Retina (tissue), 1 donor: Measurements from ENCODE around the gene MEGF11.
"Not testable (repeated sequence)": the region's sequence is repeated elsewhere in the genome, so short reads cannot be mapped to it uniquely, and the experiment has no call there.

Experiments used
- DNase-seq: peaks from one replicate; pipeline ENCODE4 v3.0.0-alpha.2; 2016

MEGF11 gene

GRCh38 chr15:65987100-65987499, 266.4 kb downstream of the MEGF11 start:
- no peak for DNase-seq

DNA sequence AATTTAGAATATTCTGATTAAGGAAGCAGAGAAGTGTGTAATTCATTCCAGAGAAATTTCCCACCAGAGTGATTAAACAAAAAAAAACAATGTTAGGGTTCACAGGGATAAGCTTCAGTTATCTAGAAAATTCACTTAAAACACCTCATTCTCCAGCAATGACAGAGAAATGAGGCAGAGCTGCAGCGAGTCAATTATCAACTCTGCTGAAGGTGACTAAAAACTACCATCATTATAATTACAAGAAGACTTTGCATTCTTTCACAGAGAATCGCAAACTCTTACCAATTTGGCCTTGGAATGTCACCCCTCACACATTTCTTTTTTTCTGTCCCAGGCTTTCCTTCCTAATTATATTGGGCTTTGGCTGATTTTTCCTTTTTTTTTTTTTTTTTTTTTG, 267.1 kb downstream of the MEGF11 start:
- DNase-seq = no peak

GRCh38 chr15:65985387-65985786, 268.2 kb downstream of the MEGF11 start:
- no peak for DNase-seq

DNA sequence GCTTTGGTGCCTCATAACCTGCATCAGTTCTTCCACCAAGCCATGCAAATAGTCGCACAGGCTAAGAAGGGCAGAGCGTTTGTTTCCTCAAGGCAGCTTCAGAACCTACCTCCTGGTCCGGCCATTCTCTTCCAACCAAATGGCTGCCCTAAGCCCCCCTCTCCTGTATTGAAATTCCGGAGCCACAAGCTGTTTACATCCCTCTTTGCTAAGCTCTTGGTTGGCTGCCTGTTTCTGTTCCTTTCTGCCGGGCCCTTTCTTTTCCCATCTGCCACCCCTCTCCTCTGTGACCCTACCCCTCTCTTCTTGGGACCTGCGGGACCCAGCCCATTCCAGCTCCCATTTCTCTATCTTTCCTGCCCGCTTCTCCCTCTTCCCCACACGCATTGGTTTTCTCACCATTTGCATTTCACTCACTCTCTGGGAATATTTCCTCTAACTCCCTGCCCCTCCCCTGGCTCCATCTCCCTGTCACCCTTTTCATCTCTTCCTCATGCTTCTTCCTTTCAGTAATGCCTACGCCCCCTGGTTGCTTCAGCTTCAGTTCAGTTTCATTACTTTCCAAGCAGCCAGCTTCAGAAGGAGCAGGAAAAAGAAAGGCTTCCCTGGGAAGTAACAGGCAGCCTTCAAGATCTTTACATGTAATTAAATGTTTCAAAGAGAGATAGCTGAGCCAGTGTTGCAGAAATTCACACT, 270.8 kb downstream of the MEGF11 start:
- no peak for DNase-seq

DNA sequence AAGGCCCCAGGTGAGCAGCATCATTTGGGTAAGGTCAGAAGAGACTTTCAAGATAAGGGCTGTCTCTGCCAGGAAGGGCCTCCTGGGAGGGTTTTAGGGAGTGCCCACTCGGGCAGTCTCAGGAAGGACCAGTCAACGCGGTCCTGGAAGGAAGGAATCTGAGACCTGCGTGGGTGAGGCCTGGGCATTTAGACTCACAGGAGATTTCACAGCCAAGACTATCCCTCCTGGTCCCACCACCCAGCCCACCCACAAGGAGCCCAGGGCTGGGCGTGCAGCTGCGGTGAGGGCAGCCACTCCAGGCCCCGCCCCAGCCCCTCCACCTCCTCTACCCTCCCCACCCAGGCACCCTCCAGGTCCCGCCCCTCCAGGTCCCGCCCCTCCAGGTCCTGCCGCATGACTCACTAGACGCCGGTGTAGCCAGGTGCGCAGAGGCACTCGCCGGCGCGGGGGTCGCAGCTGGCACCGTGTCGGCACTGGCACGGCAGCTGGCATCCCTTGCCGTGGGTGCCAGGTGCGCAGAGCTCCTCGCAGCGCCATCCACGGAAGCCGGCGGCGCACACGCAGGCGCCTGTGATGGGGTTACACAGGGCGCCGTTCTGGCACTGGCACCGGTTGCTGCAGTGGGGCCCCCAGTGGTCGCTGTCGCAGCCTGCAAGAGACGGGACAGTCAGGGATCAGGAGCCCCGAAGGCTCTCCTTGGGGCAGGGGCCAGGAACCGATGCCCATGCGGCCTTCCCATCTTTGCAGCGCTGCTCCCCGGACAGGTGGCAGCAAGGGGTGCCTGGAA, 271.5 kb downstream of the MEGF11 start:
- DNase-seq = peak; percentile 68

GRCh38 chr15:65980824-65981456, 272.6 kb downstream of the MEGF11 start:
- peak; percentile 46 for DNase-seq

- no peak for DNase-seq
Observed at GRCh38 chr15:65979837-65980236, 273.7 kb downstream of the MEGF11 start.

DNA sequence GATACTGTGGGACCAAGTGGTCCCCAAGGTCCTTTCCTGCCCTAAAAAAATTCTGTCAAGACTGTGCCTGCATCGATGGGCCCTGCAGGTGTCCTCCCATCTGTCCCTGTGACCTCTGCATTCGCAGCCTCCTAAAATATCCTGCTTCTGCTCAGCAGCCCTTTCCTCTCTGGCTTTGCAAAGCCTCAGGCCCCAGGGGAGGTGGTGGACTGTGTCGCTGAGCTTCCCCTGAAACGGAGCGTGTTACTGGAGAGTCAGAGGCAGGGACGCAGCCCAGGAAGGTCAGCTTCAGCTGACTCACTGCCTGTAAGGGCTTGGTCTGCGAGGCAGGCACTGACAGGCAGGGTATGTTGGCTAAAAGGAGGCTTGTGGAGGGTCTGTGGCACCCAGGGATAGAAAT, 274.2 kb downstream of the MEGF11 start:
- peak; percentile 39 for DNase-seq

- DNase-seq = peak; percentile 32
Observed at GRCh38 chr15:65978110-65978509, 275.4 kb downstream of the MEGF11 start.

DNA sequence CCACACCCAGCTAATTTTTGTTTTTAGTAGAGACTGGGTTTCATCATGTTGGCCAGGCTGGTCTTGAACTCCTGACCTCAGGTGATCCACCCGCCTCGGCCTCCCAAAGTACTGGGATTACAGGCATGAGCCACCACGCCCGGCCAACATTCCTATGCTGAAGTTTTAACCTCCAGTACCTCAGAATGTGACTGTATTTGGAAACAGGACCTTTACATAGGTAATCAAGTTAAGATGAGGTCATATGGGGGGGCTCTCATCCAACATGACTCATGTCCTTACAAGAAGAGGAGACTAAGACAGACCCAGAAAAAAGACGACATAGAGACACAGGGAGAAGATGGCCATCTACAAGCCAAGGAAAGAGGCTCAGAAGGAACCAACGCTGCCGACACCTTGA, 277.4 kb downstream of the MEGF11 start:
- not testable (repeated sequence) for DNase-seq

DNA sequence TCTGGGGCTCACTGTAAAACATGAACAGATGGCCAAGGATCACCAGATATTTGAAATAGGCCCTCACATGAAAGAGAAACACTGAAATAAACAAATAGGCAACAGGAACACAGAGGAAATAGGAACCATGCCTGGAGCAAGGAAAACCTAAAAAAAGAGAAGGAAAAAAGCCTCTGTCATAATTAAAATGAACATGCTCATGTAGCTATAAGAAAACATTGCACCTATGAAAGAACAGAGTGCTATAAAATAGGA, 281.9 kb downstream of the MEGF11 start:
- no peak for DNase-seq

- DNase-seq = no peak
Observed at GRCh38 chr15:65970937-65971740, 282.4 kb downstream of the MEGF11 start.

DNA sequence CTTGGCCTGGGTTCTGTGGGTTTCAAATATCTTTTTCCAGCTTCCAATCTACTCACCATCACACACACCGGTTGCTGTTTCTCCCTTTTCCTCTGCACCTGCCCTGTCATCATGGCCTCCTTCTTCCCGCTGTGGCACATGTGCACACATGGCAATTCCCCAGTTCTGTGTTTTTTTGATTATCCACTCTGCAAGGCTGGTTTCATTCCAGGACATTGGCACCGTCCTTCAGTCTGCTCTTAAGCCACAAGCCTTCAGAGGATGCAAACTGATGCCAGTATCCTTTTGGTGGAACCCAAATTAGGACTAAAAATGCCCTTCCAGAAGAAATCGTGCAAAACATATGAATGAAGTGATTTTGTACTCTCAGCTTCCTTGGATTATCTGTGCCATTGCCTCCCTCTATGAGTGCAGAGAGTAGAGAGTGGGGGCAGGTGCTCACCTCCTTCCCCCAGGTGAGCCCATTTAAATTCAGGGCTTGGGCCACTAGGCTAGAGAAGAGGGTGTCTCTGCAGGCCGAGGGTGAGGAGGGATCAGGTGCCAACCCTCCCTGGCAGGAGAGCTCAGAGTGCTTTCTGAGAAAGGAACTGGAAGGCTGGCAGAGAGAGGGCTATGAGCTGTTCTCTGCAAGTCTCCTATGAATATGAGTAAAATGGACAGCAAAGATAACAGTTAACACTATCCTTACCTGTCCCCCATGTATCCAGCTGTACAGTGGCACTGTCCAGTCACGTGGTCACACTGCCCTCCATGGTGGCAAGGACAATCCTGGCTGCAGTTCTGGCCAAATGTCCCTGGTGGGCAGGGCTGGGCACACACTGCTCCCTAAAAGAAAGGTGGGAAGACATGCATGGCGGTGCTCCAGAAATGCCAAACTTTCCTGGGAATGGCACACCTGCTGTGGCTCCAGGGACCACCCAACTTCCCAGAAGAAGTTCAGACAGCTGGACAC, 283.4 kb downstream of the MEGF11 start:
- DNase-seq = no peak

- DNase-seq = no peak
Observed at GRCh38 chr15:65968511-65968910, 285.0 kb downstream of the MEGF11 start.

GRCh38 chr15:65964792-65965433, 288.6 kb downstream of the MEGF11 start:
- no peak for DNase-seq

DNA sequence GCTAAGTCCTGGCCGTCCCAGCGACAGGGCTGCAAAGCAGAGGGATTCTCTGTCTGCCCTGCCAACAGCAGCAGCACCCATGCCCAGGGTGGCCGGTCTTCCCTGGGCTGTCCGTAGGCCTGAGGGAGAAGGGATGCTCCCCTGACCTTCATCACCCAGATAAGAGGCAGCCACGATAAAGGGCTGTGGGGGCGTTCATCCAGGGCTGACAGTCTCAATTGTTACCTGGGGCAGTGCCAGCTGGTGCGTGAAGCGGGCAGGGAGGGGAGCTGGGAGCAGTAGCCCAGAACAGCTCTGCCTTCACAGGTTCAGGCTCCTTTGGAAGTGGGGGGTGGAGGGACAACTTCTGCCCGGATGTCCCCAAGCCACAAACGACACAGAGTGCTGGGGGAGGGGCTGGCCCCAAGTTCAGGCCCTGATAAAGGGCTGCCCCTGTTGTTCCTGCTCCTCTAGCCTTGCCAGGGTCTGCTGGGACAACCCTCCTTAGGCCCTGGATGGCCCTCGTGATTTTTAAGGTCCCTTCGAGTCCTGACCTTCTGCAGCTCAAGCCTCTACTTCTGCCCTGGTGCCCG, 289.6 kb downstream of the MEGF11 start:
- DNase-seq = no peak

GRCh38 chr15:65963358-65963757, 290.2 kb downstream of the MEGF11 start:
- no peak for DNase-seq

GRCh38 chr15:65962187-65962586, 291.4 kb downstream of the MEGF11 start:
- no peak for DNase-seq

DNA sequence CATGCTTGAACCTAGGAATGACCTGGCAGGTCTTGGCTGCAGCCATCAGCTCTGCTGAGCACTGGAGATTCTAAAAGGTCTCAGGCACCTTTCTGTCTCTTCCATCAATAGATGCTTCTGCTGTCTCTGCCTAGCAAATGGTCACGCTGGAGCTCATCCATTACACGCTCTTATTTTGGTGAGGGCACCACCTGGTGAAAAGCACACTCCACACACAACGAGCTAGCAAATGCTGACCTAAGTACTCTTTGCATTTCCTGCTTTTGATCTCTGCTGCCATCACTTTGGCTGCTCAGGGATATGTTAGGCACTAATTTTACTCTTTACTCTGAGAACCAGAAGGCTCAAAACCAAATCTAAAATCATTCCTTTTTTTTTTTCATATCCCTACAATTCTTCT, 293.0 kb downstream of the MEGF11 start:
- DNase-seq = no peak

DNA sequence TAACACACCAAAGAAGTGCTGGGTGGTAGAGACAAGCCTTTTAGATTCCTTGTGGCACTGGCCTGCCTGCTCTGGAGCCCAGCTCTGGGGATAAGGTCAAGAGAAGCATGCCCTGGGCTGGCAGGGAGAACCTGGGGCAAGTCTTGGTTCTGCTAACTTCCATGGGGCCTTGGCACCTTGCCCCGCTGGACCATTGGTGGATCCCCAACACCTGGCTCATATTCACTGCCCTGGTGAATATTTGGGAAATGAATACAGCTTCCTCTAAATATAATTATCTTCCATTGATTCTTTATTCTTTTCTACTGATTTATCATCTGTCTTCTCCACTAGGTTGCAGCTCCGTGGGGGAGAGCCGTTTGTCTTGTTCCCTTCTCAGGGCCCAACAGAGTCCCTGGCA, 294.7 kb downstream of the MEGF11 start:
- no peak for DNase-seq

- DNase-seq = no peak
Observed at GRCh38 chr15:65957451-65957850, 296.1 kb downstream of the MEGF11 start.
